Endodermal cell (in vitro differentiated cells): Measurements from ENCODE around the gene GUCA2A. TPM values are rescaled to one million over a fixed set of nuclear protein-coding genes. Genes with fewer than 3 reads are reported as not detected.

Source experiments
- DNase-seq: peaks from one replicate; pipeline ENCODE4 v3.0.0-alpha.2; 2017
- H3K27ac ChIP-seq: 2 replicates; pipeline ENCODE4 v1.5.1; 2013; ENCODE audit warnings: mild to moderate bottlenecking, low read depth, low read length, moderate library complexity
- H3K27me3 ChIP-seq: 2 replicates; pipeline ENCODE4 v1.6.1; 2013; ENCODE audit warnings: mild to moderate bottlenecking, low read length, moderate library complexity; ENCODE audit not compliant: insufficient read depth, control insufficient read depth, poor library complexity, severe bottlenecking
- H3K36me3 ChIP-seq: 2 replicates; pipeline ENCODE4 v1.7.0; 2013; ENCODE audit warnings: mild to moderate bottlenecking, low read length, moderate library complexity; ENCODE audit not compliant: control insufficient read depth, insufficient read depth
- H3K4me1 ChIP-seq: one replicate; pipeline ENCODE4 v1.7.0; 2013; ENCODE audit warnings: low read length; ENCODE audit not compliant: control insufficient read depth, insufficient read depth
- H3K4me3 ChIP-seq: 2 replicates; pipeline ENCODE4 v1.5.1; 2013; ENCODE audit warnings: mild to moderate bottlenecking, low read length, moderate library complexity
- H3K9ac ChIP-seq: 2 replicates; pipeline ENCODE4 v1.6.1; 2013; ENCODE audit warnings: mild to moderate bottlenecking, low read length, moderate library complexity; ENCODE audit not compliant: poor library complexity, severe bottlenecking; ENCODE audit errors: extremely low read depth
- H3K9me3 ChIP-seq: 2 replicates; pipeline ENCODE4 v1.6.1; 2013; ENCODE audit warnings: mild to moderate bottlenecking, low read length, moderate library complexity; ENCODE audit not compliant: control insufficient read depth
- H3K27ac Mint-ChIP-seq: 2 replicates; pipeline ENCODE4 v1.8.0; 2020; ENCODE audit warnings: mixed read lengths
- H3K27me3 Mint-ChIP-seq: 2 replicates; pipeline ENCODE4 v1.8.0; 2021; ENCODE audit warnings: mild to moderate bottlenecking, mixed read lengths; ENCODE audit not compliant: insufficient read depth
- H3K36me3 Mint-ChIP-seq: 2 replicates; pipeline ENCODE4 v1.8.0; 2020; ENCODE audit warnings: low read depth, mixed read lengths
- H3K4me1 Mint-ChIP-seq: 2 replicates; pipeline ENCODE4 v1.8.0; 2020; ENCODE audit warnings: mixed read lengths
- H3K4me3 Mint-ChIP-seq: 2 replicates; pipeline ENCODE4 v1.8.0; 2020; ENCODE audit warnings: mild to moderate bottlenecking, moderate library complexity, mixed read lengths
- H3K9me3 Mint-ChIP-seq: 2 replicates; pipeline ENCODE4 v1.8.0; 2020; ENCODE audit warnings: mild to moderate bottlenecking, mixed read lengths
- CTCF ChIP-seq: fragments of 200-600 bp; sonication (generic); conservative IDR thresholded peaks from 2 replicates; pipeline ENCODE4 v1.5.0; 2021; ENCODE audit warnings: antibody characterized with exemption, mild to moderate bottlenecking
- WGBS, 2 experiments: methylation state at CpG; one replicate each; pipeline versions ENCODE4 v1.1.5 to v1.1.7; 2013; ENCODE audit warnings: missing lambda C conversion rate in 2 of 2, mixed read lengths in 1 of 2; ENCODE audit not compliant: insufficient coverage in 1 of 2, insufficient read length in 1 of 2; 5-methylcytosine and 5-hydroxymethylcytosine counted together
- total RNA-seq, 2 donors: library from RNA; stranded (reverse); fragmentation: NEBNext Ultra II Directional in 1 of 2; extraction: Animal tissue kit (Norgen Biotek cat#: 25700) in 1 of 2; gene quantifications; 2 replicates in 1 of 2; 3 replicates in 1 of 2; pipeline ENCODE4 v1.2.1, GENCODE V29; 2021

GUCA2A gene
- total RNA-seq, 2 donors from 2014 or later = 1.9 TPM; not detected in 1

DNA sequence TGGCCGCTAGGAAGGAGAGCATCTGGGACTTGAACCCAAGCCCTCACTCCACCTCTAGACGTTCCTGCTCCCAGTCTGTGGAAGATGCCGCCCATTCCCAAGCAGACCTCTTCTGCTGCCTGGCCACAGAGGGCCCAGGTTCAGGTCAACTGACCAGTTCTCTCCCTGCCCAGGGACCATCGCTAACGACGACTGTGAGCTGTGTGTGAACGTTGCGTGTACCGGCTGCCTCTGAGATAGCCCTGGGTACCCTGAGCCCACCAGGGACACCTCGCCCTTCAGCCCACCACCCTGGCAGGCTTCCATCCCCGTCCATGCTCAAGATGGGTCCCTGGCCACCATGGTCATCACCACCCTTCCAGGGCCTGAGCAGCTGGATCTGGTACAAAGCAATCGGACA, 9.2 kb downstream of the GUCA2A start:
- DNase-seq = peak; percentile 31
- H3K27me3 ChIP-seq = no peaks in the 10 kb centered on the region
- no peak overlapping the region for H3K27ac ChIP-seq
- H3K9ac ChIP-seq = no peak overlapping the region
- no peaks in the 10 kb centered on the region for H3K36me3 ChIP-seq
- Mint-ChIP-seq H3K27ac (no peak overlapping the region), H3K36me3 (no peaks in the 10 kb centered on the region), H3K27me3 (peaks cover 11% of the 10 kb centered on the region), H3K4me1 (no peaks in the 10 kb centered on the region), H3K4me3 (no peak overlapping the region), H3K9me3 (no peaks in the 10 kb centered on the region)
- H3K9me3 ChIP-seq = no peaks in the 10 kb centered on the region
- H3K4me1 ChIP-seq = no peaks in the 10 kb centered on the region
- 93 to 100% methylated on average over 8 to 12 of the region's 12 CpGs for WGBS, 2 experiments
- no peak for TF ChIP-seq CTCF
- H3K4me3 ChIP-seq = no peak overlapping the region

DNA sequence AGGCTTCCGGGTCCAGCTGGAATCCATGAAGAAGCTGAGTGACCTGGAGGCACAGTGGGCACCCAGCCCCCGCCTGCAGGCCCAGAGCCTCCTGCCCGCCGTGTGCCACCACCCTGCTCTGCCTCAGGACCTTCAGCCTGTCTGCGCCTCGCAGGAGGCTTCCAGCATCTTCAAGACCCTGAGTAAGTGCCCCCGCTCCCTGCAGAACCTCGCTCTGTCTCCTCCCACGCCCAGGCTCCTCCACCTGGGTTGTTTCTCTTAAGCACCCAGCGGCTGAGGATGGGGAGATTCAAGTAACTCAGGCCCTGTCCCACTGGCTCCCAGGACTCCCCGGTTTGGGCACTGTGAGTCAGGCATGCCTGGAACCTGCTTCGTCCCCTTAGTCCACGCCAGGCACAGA, 9.9 kb downstream of the GUCA2A start:
- no peak overlapping the region for H3K27ac ChIP-seq
- no peaks in the 10 kb centered on the region for H3K9me3 Mint-ChIP-seq
- no peak overlapping the region for H3K27ac Mint-ChIP-seq
- H3K4me3 Mint-ChIP-seq = no peak overlapping the region
- no peak overlapping the region for H3K9ac ChIP-seq
- 91 to 97% methylated on average over 7 to 13 of the region's 13 CpGs for WGBS, 2 experiments
- no peaks in the 10 kb centered on the region for H3K4me1 ChIP-seq
- H3K36me3 ChIP-seq = no peaks in the 10 kb centered on the region
- peaks cover 14% of the 10 kb centered on the region for H3K27me3 Mint-ChIP-seq
- peak; percentile 39 for DNase-seq
- H3K36me3 Mint-ChIP-seq = no peaks in the 10 kb centered on the region
- H3K9me3 ChIP-seq = no peaks in the 10 kb centered on the region
- H3K4me3 ChIP-seq = no peak overlapping the region
- no peak for TF ChIP-seq CTCF
- no peaks in the 10 kb centered on the region for H3K4me1 Mint-ChIP-seq
- H3K27me3 ChIP-seq = peaks cover 7% of the 10 kb centered on the region

GRCh38 chr1:42153624-42154023, 10.9 kb downstream of the GUCA2A start:
- DNase-seq = no peak
- Histone ChIP-seq H3K4me1 (no peaks in the 10 kb centered on the region), H3K36me3 (no peaks in the 10 kb centered on the region), H3K9me3 (no peaks in the 10 kb centered on the region), H3K9ac (no peak overlapping the region), H3K4me3 (no peak overlapping the region), H3K27ac (no peak overlapping the region), H3K27me3 (peaks cover 15% of the 10 kb centered on the region)
- H3K36me3 Mint-ChIP-seq = no peaks in the 10 kb centered on the region
- no peaks in the 10 kb centered on the region for H3K4me1 Mint-ChIP-seq
- no peak for TF ChIP-seq CTCF
- H3K27me3 Mint-ChIP-seq = peaks cover 11% of the 10 kb centered on the region
- H3K27ac Mint-ChIP-seq = no peak overlapping the region
- no peak overlapping the region for H3K4me3 Mint-ChIP-seq
- 92 to 100% methylated on average over 2 to 6 of the region's 6 CpGs for WGBS, 2 experiments
- H3K9me3 Mint-ChIP-seq = no peaks in the 10 kb centered on the region
